ENCODE data around the gene DLG2. TPM values are rescaled to one million over a fixed set of nuclear protein-coding genes. Genes with fewer than 3 reads are reported as not detected.

DLG2 gene
- total RNA-seq, 1 donor from 2014 or later: 2.1 TPM

- no peak for DNase-seq (ENCODE audit: low read depth, low spot score)
- Mint-ChIP-seq H3K4me1 (no peaks in the 10 kb centered on the region), H3K9me3 (peaks cover 8% of the 10 kb centered on the region), H3K27ac (ENCODE audit: unreplicated experiment) (no peak overlapping the region), H3K36me3 (ENCODE audit: low read depth) (peaks cover under 1% of the 10 kb centered on the region), H3K4me3 (no peak overlapping the region), H3K27me3 (ENCODE audit: low read depth) (no peaks in the 10 kb centered on the region)
- no peak for TF ChIP-seq CTCF (conservative IDR thresholded peaks at IDR 0.05)
Observed at GRCh38 chr11:84044706-84045105, 1582.4 kb downstream of the DLG2 start.

GRCh38 chr11:84036664-84037194 is 1590.4 kb downstream of the DLG2 start:
- no peaks in the 10 kb centered on the region for H3K4me1 Mint-ChIP-seq
- H3K9me3 Mint-ChIP-seq: peaks cover under 1% of the 10 kb centered on the region
- no peak overlapping the region for H3K27ac Mint-ChIP-seq (ENCODE audit: unreplicated experiment)
- TF ChIP-seq CTCF (conservative IDR thresholded peaks at IDR 0.05): no peak
- peaks cover 3% of the 10 kb centered on the region for H3K36me3 Mint-ChIP-seq (ENCODE audit: low read depth)
- H3K4me3 Mint-ChIP-seq: no peak overlapping the region
- no peak for DNase-seq (ENCODE audit: low read depth, low spot score)
- no peaks in the 10 kb centered on the region for H3K27me3 Mint-ChIP-seq (ENCODE audit: low read depth)

DNA sequence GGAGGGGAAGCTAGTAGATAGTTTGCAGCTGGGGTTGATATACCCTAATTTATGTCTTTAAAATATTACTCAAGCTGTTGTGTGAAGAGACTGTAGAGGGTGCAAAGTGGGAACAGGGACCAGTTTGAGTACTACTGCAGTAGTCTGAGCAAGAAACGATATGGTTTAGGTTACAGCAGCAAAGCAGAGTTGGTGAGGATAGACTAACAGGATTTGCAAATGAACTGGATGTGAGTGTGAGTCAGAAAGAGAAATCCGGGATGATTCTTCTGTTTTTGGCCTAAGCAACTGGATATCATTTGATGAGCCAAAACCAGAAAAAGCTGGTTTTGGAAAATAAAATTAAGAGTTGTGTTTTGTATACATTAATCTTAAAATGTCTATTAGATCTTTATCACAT is 1591.5 kb downstream of the DLG2 start:
- Mint-ChIP-seq H3K4me3 (no peak overlapping the region), H3K9me3 (no peaks in the 10 kb centered on the region), H3K27ac (ENCODE audit: unreplicated experiment) (no peak overlapping the region), H3K27me3 (ENCODE audit: low read depth) (no peaks in the 10 kb centered on the region), H3K36me3 (ENCODE audit: low read depth) (peaks cover 3% of the 10 kb centered on the region), H3K4me1 (no peaks in the 10 kb centered on the region)
- no peak for DNase-seq (ENCODE audit: low read depth, low spot score)
- TF ChIP-seq CTCF (conservative IDR thresholded peaks at IDR 0.05): no peak

DNA sequence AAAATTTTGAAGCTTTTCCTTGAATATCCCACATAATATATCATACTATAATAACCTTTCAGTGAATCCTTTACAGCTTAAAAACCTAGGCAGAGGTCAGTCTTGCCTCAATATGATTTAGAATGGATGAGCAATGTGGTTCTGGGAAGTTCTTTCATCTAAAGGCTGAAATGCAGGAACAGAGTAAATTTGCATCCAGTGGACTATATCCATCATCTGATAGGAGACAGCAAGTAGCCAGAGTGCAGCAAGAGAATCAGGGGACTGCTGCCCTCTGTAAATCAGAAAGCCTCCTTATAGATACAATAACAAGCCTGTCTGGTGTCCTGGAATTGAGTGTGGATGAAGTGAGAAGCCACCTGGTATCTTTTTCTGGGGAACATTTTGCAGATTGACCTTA is 1592.7 kb downstream of the DLG2 start:
- H3K4me1 Mint-ChIP-seq: no peaks in the 10 kb centered on the region
- no peaks in the 10 kb centered on the region for H3K9me3 Mint-ChIP-seq
- DNase-seq (ENCODE audit: low read depth, low spot score): no peak
- no peak for TF ChIP-seq CTCF (conservative IDR thresholded peaks at IDR 0.05)
- no peak overlapping the region for H3K27ac Mint-ChIP-seq (ENCODE audit: unreplicated experiment)
- no peak overlapping the region for H3K4me3 Mint-ChIP-seq
- no peaks in the 10 kb centered on the region for H3K27me3 Mint-ChIP-seq (ENCODE audit: low read depth)
- H3K36me3 Mint-ChIP-seq (ENCODE audit: low read depth): peaks cover 3% of the 10 kb centered on the region

DNA sequence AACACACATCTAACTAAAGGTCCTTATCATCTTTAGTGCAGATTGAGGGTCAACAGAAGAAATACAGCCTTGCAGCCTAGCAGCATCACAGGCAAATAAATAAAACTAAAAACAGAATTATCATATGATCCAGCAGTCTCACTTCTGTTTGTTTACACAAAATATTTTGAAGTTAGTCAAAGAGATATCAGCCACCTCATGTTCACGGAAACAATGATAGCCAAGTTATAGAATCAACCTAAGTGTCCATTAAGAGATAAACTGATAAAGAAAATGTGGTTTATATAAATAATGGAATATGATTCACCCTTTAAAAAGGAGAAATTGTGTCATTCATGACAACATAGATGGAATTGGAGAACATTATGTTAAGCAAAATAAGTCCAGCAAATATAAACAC is 1602.9 kb downstream of the DLG2 start:
- DNase-seq (ENCODE audit: low read depth, low spot score): no peak
- Mint-ChIP-seq H3K4me1 (peaks cover 27% of the 10 kb centered on the region), H3K9me3 (no peaks in the 10 kb centered on the region), H3K27me3 (ENCODE audit: low read depth) (no peaks in the 10 kb centered on the region), H3K36me3 (ENCODE audit: low read depth) (no peaks in the 10 kb centered on the region), H3K4me3 (no peak overlapping the region), H3K27ac (ENCODE audit: unreplicated experiment) (no peak overlapping the region)
- no peak for TF ChIP-seq CTCF (conservative IDR thresholded peaks at IDR 0.05)

GRCh38 chr11:84022695-84023094 is 1604.4 kb downstream of the DLG2 start:
- no peaks in the 10 kb centered on the region for H3K27me3 Mint-ChIP-seq (ENCODE audit: low read depth)
- H3K4me3 Mint-ChIP-seq: peak overlapping the region; percentile 60
- no peaks in the 10 kb centered on the region for H3K9me3 Mint-ChIP-seq
- H3K4me1 Mint-ChIP-seq: peaks cover 28% of the 10 kb centered on the region
- H3K27ac Mint-ChIP-seq (ENCODE audit: unreplicated experiment): peak overlapping the region; percentile 90
- H3K36me3 Mint-ChIP-seq (ENCODE audit: low read depth): no peaks in the 10 kb centered on the region
- TF ChIP-seq CTCF (conservative IDR thresholded peaks at IDR 0.05): no peak
- DNase-seq (ENCODE audit: low read depth, low spot score): no peak
